Measurements from ENCODE around the gene BCAS3. TPM values are rescaled to one million over a fixed set of nuclear protein-coding genes. Genes with fewer than 3 reads are reported as not detected.

Gene BCAS3
- total RNA-seq, 4 donors from 2014 or later, result 41.0 to 81.4 (median 45.6) TPM

- no peaks in the 10 kb centered on the region for H3K27me3 ChIP-seq
Measured at GRCh38 chr17:61167075-61167474, 489.4 kb downstream of the BCAS3 start.

GRCh38 chr17:61168506-61168905 lies 490.9 kb downstream of the BCAS3 start:
- H3K27ac ChIP-seq, result no peak overlapping the region
- H3K4me1 ChIP-seq, result no peaks in the 10 kb centered on the region
- peaks cover 3% of the 10 kb centered on the region for H3K36me3 ChIP-seq
- 87% methylated on average over 2 of the region's 2 CpGs for WGBS
- no peak for DNase-seq (ENCODE audit: low spot score in 2 of 2)
- TF ChIP-seq CTCF (IDR thresholded peaks at IDR 0.05), result no peak
- TF ChIP-seq EP300 (IDR thresholded peaks at IDR 0.05), result no peak
- TF ChIP-seq POLR2AphosphoS5 (IDR thresholded peaks at IDR 0.05), result no peak
- TF ChIP-seq POLR2A (IDR thresholded peaks at IDR 0.05), result no peak
- H3K4me3 ChIP-seq, result no peak overlapping the region
- H3K9me3 ChIP-seq, result no peaks in the 10 kb centered on the region
- no peaks in the 10 kb centered on the region for H3K27me3 ChIP-seq

More at GRCh38 chr17:61167075-61167474, 489.4 kb downstream of the BCAS3 start:
- no peak overlapping the region for H3K4me3 ChIP-seq
- H3K4me1 ChIP-seq, result no peaks in the 10 kb centered on the region
- H3K9me3 ChIP-seq, result no peaks in the 10 kb centered on the region
- 76% methylated on average over 1 of the region's 1 CpG for WGBS
- TF ChIP-seq POLR2AphosphoS5 (IDR thresholded peaks at IDR 0.05) (no peak), CTCF (IDR thresholded peaks at IDR 0.05) (no peak), EP300 (IDR thresholded peaks at IDR 0.05) (no peak), POLR2A (IDR thresholded peaks at IDR 0.05) (no peak)
- peaks cover 3% of the 10 kb centered on the region for H3K36me3 ChIP-seq
- H3K27ac ChIP-seq, result no peak overlapping the region
- DNase-seq (ENCODE audit: low spot score in 2 of 2), result no peak

- Histone ChIP-seq H3K4me3 (no peak overlapping the region), H3K27me3 (no peaks in the 10 kb centered on the region), H3K4me1 (no peaks in the 10 kb centered on the region), H3K36me3 (peaks cover 3% of the 10 kb centered on the region), H3K27ac (no peak overlapping the region), H3K9me3 (no peaks in the 10 kb centered on the region)
- TF ChIP-seq CTCF (IDR thresholded peaks at IDR 0.05), result no peak
- no peak for TF ChIP-seq EP300 (IDR thresholded peaks at IDR 0.05)
- no peak for TF ChIP-seq POLR2A (IDR thresholded peaks at IDR 0.05)
- no peak for TF ChIP-seq POLR2AphosphoS5 (IDR thresholded peaks at IDR 0.05)
- WGBS, result 96% methylated on average over 1 of the region's 1 CpG
- DNase-seq (ENCODE audit: low spot score in 2 of 2), result no peak
Measured at GRCh38 chr17:61174310-61174709, 496.7 kb downstream of the BCAS3 start.

GRCh38 chr17:61175298-61176142 lies 497.9 kb downstream of the BCAS3 start:
- WGBS, result 99% methylated on average over 4 of the region's 4 CpGs
- Histone ChIP-seq H3K36me3 (no peaks in the 10 kb centered on the region), H3K4me1 (no peaks in the 10 kb centered on the region), H3K27ac (no peak overlapping the region), H3K27me3 (no peaks in the 10 kb centered on the region), H3K9me3 (no peaks in the 10 kb centered on the region), H3K4me3 (no peak overlapping the region)
- DNase-seq (ENCODE audit: low spot score in 2 of 2), result no peak
- no peak for TF ChIP-seq POLR2A (IDR thresholded peaks at IDR 0.05)
- no peak for TF ChIP-seq EP300 (IDR thresholded peaks at IDR 0.05)
- TF ChIP-seq CTCF (IDR thresholded peaks at IDR 0.05), result no peak
- no peak for TF ChIP-seq POLR2AphosphoS5 (IDR thresholded peaks at IDR 0.05)

- 85% methylated on average over 2 of the region's 2 CpGs for WGBS
- TF ChIP-seq EP300 (IDR thresholded peaks at IDR 0.05), result no peak
- TF ChIP-seq CTCF (IDR thresholded peaks at IDR 0.05), result no peak
- no peak for TF ChIP-seq POLR2A (IDR thresholded peaks at IDR 0.05)
- no peak for TF ChIP-seq POLR2AphosphoS5 (IDR thresholded peaks at IDR 0.05)
Measured at GRCh38 chr17:61177351-61177750, 499.7 kb downstream of the BCAS3 start.

More at GRCh38 chr17:61177351-61177750, 499.7 kb downstream of the BCAS3 start:
- no peak overlapping the region for H3K4me3 ChIP-seq
- no peak overlapping the region for H3K27ac ChIP-seq
- no peak for DNase-seq (ENCODE audit: low spot score in 2 of 2)
- no peaks in the 10 kb centered on the region for H3K9me3 ChIP-seq
- H3K4me1 ChIP-seq, result no peaks in the 10 kb centered on the region
- H3K36me3 ChIP-seq, result no peaks in the 10 kb centered on the region
- no peaks in the 10 kb centered on the region for H3K27me3 ChIP-seq
